DMS53 treated with DMSO at 0.1 percent for 48 hours (cell line): ENCODE measurements around the gene KIF5A.
"Not testable (repeated sequence)": the region's sequence is repeated elsewhere in the genome, so short reads cannot be mapped to it uniquely, and the experiment has no call there.

Experiments used
- DNase-seq: peaks from one replicate; lab custom pipeline; 2025; ENCODE audit not compliant: unreplicated experiment; lab: John Stamatoyannopoulos, UW

The KIF5A gene

DNA sequence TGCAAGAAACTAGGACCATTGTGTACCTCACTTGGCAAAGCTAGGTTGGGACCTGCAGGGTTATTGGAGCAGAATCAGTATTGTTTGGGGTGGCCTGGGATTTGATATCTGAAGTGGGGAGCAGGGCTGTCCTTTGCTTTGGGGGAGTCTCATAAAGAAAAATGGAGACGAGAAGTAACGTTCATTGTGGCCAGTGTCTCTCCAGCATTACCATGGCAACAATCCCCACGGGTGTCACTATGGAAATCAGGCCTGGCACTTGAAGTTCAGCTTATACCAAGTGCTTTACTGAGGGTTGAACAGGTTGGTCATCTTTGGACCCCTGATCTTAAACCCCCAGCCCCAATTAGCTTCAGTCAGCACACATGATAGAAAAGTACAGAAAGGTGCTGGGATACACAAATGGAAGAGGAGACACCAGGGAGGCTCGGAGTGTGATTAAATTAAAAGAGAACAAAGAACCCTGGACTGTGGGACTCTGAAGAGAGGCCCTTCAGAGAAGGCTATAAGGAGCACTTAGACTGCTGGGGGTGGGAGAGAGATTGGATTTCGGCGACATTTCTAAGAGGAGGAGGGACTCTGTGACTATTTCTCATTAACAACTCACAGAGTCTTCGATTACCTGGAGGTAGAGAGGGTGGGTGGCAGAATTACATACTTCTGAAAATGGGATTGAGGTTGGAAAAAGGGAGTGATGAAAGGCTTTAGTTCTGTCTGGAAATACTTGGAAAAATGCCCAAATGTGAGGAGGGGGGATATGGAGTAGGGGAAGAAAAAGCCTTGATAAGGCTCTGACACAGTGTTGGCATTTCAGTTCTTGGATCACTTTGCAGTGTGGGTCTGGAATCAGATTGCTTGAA, 3.7 kb downstream of the KIF5A start:
- no peak for DNase-seq

DNA sequence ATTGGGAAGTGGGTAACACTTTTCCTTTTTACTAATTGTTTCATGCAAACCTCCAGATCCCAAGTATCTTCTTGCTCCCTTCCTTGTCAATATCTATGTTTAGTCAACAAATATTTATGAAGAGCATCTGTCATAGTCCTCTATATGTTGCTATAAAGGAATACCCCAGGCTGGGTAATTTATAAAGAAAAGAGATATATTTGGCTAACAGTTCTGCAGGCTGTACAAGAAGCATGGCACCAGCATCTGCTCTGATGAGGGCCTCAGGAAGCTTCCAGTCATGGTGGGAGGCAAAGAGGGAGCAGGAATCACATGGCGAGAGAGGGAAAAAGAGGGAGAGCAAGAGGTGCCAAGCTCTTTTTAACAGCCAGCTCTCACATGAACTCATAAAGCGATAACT, 4.6 kb downstream of the KIF5A start:
- DNase-seq = no peak

DNA sequence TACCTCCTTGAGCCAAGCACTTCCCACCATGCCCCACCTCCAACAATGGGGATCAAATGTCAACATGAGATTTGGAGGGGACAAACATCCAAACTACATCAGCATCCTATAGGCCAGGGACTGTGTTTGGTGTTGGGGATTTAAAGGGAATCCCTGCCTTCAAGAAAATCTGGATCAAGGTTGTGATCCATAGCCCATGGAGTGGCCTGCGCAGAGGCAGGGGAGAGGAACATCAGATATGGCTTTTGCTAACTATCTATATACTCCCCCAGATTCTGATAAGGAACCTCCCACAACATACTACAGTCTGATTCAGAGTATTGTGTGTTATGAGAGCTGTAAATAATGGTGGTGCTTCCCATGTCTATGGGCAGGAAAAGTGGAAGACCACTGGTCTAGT, 5.1 kb downstream of the KIF5A start:
- DNase-seq = no peak

DNA sequence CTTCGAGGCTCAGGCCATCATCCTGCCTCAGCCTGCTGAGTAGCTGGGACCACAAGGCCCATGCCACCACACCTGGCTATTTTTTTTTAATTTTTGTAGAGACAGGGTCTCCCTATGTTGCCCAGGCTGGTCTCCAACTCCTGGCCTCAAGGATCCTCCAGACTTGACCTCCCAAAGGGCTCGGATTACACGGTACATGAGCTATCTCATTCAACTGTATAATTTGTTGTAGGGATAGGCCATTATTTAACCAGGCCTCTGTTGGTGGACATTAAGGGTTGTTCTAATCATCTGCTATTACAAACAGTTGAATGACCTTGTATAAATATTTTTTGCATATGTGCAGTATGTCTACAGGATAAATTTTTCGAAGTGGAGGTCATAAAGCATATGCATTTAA, 9.0 kb downstream of the KIF5A start:
- no peak for DNase-seq

DNA sequence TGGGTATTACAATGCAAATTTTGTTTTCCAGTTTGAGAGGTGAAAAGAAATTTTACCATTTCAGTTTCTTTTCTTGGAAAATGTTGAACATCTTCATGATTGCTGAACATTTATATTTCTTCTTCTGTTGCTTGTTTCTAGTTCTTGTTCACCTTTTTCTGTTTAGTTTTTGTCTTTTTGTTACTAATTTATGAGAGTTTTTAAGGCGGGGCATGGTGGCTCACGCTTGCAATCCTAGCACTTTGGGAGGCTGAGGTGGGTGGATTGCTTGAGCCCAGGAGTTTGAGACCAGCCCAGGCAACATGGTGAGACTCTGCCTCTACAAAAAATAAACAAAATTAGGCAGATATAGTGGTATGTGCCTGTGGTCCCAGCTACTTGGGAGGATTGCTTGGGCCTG, 10.7 kb downstream of the KIF5A start:
- no peak for DNase-seq

DNA sequence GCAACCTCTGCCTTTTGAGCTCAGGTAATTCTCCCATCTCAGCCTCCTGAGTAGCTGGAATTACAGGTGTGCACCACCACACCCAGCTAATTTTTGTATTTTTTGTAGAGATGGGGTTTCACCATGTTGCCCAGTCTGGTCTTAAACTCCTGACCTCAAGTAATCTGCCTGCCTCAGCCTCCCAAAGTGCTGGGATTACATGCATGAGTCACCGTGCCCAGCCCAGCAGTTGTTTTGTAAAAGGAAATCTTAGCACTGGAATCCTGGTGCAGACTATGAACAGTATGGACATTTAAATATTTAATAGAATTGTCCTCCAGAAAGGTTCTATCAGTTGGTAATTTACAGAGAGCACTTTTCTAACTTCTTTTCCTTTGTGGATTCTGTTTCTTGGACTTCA, 11.3 kb downstream of the KIF5A start:
- DNase-seq = not testable (repeated sequence)

DNA sequence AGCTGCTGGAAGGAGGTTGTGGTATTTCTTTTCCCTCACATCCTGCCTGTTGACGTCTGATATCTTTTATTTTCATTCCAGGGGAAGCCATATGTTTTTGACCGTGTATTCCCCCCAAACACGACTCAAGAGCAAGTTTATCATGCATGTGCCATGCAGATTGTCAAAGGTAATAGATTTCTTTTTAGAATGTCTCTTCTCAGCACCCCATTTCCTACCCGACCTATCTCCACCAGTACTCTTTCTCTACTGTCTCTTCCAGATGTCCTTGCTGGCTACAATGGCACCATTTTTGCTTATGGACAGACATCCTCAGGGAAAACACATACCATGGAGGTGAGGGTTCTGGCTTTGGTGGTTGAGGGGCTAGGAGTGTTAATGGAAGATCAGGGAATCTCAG, 13.5 kb downstream of the KIF5A start:
- DNase-seq = no peak

DNA sequence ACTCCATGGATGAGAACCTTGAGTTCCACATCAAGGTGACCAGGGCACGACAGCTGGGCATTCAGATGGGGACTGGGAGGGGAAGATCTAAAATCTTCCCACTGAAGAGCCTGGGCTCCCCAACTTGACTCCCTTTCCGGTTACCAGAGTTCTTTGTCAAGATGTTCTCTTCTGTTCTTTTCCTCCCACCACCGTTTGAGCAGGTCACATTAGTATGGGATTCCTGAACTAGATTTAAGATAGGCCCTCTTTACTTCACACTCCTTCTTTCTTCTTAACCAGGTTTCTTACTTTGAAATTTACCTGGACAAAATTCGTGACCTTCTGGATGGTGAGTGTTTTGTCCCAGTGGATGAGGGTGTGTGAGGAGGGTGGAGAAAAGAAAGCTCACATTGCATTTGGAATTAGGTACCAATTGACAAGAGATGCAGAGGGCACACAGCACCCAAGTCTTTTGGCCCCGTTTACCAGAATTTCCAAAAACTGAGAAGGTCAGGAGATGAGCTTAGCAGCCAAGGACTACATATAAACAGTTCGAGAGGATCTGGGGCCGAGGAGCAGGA, 14.4 kb downstream of the KIF5A start:
- no peak for DNase-seq

DNA sequence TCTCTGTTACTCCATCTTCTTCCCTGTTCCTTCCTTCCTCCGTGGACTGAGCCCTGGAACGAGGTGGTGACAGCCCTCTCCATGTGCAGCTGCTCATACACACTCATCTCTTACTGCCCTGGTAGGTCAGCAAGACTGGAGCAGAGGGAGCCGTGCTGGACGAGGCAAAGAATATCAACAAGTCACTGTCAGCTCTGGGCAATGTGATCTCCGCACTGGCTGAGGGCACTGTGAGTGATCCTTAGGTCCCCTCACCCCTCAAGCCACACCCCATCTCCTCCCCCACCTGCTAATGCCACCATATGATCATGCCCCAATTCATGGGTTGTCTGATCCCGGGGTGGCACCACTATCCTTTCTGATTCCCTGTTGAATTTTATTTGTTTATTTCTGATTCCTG, 19.0 kb downstream of the KIF5A start:
- DNase-seq = no peak

DNA sequence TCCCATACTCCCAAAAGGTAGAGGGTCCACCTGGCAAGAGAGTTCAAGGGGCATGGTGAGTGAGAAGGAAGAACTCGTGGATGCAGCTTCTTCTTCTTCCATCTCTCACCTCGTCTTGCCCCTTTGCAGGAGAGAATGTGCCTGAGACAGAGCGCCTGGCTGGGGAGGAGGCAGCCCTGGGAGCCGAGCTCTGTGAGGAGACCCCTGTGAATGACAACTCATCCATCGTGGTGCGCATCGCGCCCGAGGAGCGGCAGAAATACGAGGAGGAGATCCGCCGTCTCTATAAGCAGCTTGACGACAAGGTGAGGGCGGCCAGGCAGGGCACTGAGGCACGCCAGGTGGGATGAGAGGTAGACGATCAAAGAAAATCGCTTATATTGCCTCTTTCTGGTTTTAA, 20.0 kb downstream of the KIF5A start:
- DNase-seq = no peak

DNA sequence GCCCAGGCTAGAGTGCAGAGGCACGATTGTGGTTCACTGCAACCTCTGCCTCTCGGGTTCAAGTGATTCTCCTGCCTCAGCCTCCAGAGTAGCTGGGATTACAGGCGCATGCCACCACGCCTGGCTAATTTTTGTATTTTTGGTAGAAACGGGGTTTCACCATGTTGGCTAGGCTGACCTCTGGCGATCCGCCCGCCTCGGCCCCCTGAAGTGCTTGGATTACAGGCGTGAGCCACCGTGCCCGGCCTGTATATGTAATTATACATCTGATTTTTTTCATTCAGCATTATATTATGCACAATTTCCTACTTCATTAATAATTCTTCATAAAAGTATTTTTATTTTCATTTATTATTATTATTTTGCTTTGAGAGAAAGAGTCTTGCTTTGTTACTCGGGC, 20.6 kb downstream of the KIF5A start:
- DNase-seq = not testable (repeated sequence)

DNA sequence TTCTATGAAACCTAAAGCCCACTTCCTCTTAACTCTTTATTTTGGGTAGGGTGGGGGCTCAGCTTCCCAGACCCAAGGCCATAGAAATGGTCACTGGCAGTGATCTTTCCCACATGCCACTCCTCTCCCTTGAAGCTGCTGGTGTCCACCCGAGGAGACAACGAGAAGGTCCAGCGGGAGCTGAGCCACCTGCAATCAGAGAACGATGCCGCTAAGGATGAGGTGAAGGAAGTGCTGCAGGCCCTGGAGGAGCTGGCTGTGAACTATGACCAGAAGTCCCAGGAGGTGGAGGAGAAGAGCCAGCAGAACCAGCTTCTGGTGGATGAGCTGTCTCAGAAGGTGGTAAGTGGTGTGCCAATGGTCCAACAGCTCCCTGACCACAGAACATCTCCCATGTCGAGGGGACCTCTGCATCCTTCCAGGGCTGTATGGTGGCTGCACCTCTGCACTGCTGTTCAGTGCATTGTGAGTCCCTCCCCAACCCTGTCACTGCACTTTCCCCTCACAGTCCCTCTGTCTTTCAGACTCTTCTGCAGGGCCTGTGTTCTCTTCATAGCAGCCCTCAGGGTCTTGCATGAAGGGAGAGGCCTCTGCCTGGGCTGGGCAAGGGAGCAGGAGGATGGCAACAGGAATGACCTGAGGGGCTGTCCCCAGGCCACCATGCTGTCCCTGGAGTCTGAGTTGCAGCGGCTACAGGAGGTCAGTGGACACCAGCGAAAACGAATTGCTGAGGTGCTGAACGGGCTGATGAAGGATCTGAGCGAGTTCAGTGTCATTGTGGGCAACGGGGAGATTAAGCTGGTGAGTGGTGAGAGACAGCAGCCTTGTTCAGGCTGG, 22.3 kb downstream of the KIF5A start:
- no peak for DNase-seq

DNA sequence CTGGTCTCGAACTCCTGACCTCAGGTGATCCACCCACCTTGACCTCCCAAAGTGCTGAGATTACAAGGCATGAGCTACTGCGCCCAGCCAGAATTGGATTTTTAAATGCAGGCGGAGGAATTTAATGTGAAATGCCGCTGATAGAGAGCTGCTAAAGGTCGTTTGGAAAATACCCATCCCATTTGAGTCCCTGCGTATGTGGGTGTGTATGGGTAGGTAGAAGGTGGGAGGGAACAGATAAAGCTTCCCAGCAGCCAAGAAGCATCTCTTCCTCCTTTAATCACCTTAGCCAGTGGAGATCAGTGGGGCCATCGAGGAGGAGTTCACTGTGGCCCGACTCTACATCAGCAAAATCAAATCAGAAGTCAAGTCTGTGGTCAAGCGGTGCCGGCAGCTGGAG, 25.0 kb downstream of the KIF5A start:
- no peak for DNase-seq

DNA sequence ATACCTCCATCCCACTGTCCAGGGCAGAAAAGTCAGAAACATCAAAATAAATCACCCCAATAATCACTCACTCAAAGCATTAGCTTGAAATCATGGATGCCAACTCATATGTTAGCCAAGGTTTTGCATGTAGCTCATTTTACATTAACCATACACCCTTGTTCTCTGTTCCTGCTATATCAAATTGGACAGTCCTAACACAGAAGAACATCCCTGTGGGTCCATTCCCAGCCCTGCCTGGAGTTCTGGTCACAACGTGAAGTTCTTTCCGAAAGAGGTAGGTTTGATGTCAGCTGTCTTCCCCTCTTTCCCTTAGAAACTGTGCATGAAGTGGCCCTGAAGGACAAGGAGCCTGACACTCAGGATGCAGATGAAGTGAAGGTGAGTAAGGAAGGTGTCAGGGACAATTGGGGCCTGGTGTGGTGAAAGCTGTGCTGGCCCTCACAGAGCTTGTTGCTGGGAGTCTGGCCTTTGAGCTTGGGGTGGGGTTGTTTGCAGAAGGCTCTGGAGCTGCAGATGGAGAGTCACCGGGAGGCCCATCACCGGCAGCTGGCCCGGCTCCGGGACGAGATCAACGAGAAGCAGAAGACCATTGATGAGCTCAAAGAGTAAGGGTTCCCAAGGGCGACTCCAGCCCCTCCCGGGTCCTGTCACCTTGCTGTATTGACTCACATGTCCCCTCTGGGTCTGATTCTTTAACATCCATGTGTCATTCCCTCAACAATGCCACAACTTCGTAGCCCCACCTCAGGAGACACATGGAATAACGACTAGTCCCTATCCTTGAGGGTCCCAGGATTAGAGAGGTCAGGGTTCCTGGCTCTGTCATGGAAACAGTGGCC, 26.1 kb downstream of the KIF5A start:
- DNase-seq = no peak

DNA sequence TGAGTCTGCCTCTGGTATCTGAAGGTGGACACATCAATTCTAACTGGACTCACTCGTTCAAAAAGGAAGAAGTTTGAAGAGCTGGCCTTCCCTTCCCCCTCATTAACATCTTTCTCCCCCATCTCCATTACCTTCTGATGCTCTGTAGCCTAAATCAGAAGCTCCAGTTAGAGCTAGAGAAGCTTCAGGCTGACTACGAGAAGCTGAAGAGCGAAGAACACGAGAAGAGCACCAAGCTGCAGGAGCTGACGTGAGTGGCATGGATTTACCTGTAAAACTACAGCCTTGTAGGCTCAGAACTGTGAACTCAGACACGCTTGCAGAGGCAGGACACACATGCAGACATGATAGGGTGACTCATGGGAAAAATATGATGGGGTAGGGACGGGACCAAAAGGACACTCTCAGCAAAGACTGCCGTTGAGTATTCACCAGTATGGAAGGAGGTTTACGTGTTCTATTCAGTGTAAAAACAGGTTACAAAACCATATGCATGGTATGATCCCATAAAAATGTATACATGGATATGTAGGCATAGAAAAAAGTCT, 26.8 kb downstream of the KIF5A start:
- DNase-seq = no peak

DNA sequence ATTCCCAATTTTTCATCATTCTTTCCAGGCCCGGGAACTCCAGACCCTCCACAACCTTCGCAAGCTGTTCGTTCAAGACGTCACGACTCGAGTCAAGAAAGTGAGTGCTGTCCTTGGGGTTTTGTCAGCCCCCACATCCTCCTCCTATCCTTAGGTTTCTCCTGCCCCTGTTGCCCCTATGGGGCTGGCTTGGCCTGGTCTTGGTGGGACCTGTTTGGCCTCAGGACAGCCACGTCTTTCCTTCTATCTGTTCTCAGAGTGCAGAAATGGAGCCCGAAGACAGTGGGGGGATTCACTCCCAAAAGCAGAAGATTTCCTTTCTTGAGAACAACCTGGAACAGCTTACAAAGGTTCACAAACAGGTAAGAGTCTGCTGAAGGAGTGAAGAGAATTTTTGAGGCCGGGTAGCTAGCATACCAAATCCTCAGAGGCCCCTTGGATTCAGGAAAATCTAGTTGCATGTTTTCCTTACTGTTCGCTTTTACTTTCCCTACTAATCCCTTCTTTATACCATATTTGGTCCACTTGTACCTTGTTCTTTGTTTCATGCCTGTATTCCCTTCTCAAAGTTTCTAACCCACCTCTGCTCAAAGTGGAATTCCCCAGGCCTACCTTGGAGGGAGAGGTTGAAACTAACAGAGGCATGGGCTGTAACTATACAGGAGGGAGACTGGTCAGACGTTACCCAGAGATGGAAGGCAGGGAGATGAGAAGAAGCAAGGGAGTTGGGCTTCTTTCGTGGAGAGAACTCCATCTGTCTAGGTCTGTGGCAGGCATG, 28.3 kb downstream of the KIF5A start:
- no peak for DNase-seq

DNA sequence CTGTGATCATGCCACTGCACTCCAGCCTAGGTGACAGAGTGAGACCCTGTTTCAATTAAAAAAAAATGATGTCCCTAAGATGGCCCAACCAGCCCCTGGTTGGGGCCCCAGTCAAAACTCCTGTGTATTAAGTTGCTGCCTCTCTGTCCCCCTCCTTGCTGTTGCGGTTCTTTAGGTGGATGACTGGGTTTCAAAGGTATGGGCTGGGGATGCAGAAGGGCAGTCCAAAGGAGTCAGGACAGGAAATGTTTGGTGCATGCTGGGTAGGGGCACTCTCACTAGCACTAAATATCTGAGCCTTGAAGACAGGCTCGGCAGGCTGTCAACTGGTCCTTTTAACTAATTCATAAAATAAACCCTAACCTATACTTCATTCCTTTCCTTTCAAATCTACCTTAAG, 29.2 kb downstream of the KIF5A start:
- DNase-seq = no peak

DNA sequence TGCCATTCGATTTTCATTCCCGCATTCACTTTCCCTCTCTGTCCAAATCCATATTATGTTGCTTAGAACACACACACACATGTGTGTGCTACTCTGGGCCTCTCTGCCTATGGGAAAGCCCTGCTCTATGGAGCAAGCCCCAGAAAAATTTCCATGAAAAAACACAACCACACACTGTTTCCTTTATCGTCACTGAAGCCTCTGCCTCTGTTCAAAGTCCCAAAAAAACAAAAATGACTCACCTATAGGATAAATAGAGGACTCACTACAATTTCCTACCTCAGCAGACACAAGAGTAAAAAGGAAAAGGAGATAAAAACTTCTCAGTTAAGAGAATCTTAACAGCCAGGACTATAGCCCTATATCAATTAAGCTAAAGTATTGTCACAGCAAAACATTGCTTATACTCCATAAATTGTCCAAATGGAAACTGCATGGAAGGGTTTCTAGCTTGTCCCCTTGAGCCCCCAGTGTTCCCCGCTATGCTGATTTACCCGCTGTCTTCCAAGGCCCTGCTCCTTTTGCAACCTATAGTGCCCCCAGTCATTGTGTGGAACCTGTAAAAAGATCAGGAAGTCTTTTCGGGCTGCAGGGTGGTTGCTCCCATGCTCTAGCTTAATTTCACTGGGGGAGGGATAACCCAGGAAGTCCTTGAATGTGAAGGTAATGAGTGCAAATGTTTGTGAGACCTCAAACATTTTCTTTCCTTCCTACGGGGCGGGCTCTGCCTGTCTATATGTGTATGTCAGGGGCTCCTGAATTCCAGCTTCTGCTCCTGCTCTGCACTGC, 30.0 kb downstream of the KIF5A start:
- DNase-seq = no peak

DNA sequence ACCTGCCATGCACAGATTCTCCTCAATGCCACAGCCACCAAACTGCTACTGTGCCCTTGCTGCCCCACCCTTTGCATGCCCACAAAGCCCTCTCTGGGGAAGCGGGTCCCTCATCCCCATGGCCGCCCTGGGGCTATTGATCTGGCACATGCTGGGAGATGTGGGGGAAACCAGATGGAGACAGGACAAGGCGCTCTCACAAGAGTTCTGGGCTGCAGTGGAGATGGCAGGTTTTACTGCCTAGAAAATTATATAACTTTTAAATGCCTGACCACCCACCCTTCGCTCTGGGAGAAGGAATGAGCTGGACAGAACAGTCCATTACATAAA, 30.6 kb downstream of the KIF5A start:
- DNase-seq = no peak
